Inflammatory macrophage (primary cell): Measurements from ENCODE around the gene TIMM17A.
A peak's percentile ranks its signal among the peaks of the same experiment; 100 is the strongest.
"Not testable (repeated sequence)": the region's sequence is repeated elsewhere in the genome, so short reads cannot be mapped to it uniquely, and the experiment has no call there.

ENCODE experiments used
- DNase-seq, 2 donors: peaks; one replicate each; pipeline ENCODE4 v3.0.0-alpha.2; 2020 to 2022

Gene TIMM17A

DNA sequence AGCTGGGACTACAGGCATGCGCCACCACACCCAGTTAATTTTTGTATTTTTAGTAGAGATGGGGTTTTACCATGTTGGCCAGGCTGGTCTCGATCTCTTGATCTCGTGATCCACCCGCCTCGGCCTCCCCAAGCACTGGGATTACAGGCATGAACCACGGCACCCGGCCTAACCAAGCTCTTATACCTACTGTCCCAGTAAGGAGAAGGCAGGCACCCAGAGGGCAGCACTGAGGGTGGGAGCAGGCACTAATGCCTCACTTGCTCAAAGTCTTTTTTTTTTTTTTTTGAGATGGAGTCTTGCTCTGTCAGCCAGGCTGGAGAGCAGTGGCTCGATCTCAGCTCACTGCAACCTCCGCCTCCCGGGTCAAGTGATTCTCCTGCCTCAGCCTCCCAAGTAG lies 15.0 kb upstream of the TIMM17A start:
- not testable (repeated sequence) for DNase-seq

DNA sequence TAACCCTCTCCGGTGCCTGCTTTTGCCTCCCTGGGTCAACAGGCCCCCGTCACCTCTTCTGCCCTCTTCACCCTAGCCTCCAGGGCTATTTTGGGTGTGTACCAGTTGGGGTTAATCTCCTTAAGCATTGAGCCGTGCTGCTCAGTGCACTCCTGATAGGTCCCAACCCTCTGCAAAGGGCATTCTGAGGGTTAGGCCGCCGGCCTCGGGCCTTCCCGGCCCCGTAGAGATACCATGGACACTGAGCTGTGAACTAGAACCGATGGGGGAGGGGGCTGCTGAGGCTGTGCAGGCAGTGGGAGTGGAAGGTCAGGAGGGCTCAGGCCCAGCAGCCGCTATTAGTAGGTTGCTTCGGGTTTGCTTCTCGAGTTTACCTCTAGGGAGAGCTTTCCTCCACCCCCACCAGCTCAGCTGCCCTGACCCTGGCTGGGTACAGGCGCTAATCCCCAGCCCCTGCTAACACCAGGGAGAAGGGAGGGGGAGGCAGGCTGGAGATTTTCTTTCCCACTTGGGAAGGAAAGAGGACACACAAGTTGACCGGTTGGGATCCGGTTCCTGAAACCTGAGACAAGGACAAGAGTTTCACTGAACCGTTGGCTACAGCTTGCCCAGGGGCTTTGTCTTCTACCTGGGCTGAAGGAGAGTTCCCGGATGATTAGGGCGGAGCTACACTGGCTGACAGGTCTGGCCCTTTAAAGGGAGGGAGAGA lies 13.7 kb upstream of the TIMM17A start:
- no peak for DNase-seq

DNA sequence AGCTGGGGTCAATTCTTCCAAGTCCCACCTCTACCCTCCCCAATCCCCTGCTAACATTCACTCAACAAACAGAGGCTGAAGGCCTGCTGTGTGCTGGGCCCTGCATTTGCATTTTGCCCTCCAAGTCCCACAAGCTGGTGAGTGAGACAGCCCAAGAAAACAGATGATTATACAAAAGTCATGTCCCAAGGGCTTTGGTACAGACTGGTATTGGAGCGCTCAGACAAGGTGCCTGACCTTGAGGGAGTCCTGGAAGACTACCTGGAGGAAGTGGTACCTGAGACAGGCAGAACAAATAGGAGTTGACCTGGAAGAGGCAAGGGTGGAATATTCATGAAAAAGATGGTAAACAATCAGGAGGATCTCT lies 13.2 kb upstream of the TIMM17A start:
- no peak for DNase-seq

DNA sequence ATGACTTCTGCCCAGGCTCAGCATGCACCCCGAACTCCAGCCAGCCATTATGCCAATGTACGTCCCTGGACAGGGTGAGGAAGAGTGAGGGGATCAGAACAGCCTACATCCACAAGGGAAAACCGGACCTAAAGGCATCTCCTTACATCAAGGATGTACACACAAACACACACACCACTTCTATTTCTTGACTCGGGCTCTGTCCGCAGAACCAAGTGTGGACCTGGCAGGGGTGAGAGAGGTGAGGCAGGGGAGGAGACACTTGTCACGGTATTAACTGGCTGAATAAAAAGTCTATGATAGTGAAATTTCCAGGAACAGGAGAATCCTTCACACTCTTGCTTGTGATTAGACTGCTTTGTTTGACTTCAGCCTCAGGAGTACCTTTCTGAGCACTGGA lies 11.3 kb upstream of the TIMM17A start:
- no peak for DNase-seq

DNA sequence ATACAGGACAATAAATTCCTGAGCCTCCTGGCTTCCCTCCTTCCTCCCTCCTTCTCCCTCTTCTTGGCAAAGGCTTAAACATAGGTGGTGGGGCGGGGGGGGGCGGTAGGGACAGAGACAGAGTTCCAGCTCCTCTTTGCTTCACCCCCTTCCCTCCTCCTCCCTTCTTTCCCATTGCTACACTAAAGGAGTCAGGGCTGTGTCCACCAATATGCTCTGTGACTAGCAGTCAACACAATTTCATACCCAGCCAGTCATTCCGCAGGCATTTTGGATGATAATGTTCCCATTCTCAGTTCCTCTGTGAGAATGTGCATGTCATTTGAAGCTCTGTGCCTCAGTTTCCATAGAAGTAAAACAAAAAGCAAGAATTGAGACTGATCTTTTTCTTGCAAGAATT lies 10.7 kb upstream of the TIMM17A start:
- no peak for DNase-seq

DNA sequence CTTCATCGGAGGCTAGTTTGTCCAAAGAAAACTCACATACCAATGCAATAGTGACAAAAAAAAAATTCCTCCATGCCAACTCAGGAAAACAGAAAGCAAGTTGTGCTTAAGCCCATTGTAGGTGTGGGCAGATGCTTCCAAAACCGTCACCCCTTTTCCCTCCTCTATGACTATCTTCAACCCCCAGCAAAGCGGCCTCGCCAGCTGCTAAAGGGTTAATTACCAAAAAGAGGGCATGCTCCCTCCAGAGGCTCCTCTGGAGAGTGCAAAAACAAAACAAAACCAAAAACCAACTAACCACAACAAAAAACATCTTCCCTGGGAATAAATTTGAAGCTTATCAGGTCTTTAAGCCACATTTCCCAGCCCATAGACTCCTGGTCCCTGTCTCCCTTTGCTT lies 10.1 kb upstream of the TIMM17A start:
- no peak for DNase-seq

DNA sequence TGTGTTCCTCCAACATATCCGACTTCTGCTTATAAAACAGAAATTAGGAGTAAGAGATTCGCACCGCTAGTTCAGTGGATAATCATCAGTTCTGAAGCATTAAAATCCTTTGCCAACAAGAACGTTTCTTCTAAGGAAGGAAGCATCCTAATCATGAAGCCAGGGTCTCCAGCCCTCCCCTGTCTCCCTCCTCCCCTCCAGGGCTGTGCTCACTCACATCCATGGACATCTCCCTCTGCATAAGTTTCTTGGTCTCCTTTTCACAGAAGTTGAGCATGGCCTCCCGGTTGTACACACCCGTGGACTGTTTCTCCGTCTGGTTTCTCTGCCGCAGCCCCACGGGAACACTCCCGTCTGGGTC lies 9.5 kb upstream of the TIMM17A start:
- DNase-seq = no peak

DNA sequence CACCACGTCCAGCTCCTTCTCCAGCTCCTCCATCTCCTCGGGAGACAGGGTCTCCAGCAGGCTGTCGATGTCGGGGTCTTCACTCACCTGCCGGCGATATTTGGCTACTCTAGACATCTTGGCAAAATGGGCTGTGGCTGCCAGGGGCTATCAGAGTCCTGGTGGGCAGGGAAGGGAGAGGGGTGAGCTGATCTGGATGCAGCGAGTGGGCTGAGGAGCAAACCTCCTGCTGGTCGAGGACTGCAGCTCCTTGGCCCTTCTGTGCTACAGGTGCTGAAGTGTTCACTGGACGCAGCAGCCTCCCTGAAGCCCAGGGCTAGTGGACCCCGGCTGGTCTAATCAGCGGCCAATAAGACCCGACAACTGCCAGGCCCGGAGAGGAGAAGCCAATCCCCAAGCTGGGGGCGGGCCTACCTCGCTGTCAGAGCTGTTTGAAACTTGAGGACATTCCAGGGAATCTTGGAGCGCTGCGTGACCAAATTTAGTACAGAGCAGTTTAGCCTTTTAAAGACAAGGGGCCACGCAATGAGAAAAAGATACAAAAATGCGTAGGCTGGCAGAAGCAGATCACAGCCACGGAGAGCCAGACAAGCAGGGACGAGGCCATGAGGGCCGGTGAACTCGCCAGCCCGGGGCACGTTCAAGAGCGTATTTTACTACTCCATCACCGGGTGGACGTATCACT lies 8.9 kb upstream of the TIMM17A start, which contains the start of gene LMOD1:
LMOD1 (minus strand) TSS at position 325 of the 685 bp plus-strand sequence; CDS start at position 117, 208 bp downstream.
- DNase-seq = no peak

DNA sequence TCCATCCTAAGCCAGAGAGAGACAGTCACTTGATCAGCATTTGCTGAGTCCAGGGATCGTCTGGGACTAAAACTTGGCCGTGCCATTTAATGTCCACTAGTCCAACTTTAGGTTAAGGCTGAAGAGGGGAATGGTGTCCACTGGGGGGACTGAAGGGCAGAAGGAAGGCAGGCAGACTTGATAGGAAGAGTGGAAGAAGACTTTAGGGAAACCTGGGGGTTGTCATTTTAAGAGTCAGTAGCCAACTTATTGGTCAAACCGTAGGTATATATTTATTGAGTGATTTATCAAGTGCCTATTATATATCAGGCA lies 7.7 kb upstream of the TIMM17A start:
- DNase-seq = no peak

DNA sequence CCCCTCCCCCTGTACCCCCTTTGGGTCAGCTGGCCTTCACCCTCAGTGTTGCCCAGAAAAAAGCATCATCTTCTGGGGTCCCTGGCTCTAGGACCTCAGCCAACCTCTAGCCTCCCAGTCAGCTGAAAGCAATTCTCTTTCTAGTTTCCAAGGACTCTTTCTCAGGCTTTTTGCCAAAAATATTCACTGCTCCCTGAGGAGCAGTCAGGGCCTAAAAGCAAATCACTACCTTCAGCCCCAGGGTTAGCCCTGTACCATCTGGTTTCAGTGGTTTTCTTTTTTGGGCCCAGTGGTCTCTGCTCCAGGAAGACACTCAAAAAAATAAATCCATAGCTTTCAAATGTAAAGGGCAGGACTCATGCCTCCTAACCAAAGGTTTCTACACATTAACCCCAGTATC lies 5.8 kb upstream of the TIMM17A start:
- DNase-seq = no peak

DNA sequence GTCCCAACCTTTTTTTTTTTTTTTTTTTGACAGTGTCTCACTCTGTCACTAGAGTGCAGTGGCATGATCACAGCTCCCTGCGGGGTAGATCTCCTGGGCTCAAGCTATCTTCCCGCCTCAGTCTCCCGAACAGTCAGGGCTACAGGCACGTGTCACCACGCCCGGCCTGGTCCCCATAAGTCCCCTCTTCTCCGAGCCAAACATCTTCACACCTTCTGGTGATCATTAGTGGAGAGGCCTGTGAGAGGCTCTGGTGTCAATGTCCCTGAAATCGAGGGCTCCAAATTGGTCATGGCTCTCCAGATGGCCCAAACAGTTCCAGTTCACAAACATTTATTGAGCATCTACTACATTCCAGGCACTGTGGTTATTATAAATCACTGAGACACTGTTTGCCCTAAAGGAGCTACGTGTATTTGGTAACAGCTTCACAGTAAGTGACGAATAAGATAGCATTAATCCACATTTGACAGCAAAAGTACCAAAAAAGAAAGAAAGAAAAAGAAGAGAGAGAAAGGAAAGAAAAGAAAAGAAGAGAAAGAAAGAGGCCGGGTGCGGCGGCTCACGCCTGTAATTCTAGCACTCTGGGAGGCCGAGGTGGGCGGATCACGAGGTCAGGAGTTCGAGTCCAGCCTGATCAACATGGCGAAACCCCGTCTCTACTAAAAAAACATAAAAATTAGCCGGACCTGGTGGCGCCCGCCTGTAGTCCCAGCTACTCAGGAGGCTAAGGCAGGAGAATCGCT lies 867 bp upstream of the TIMM17A start:
- DNase-seq = no peak

DNA sequence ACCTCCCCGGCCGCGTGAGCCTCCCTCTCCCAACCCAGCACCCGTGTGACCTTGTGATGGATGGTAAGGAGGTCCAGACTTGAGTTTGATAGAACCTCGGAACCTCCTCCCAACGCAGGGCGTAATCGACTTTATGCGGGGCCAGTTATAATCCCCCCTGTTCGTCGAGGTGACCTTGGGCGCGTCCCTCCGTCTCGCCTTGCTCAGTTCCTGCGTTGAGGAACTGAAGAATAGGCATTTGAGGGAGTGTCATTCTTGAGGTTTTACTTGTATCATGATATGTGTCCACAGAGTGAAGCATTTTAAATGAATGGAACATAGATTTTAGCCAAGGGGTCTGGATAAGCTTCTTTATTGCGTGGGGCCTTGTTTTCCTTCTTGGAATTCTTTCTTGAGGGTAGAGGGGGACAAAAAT lies 433 bp downstream of the TIMM17A start:
- no peak for DNase-seq

DNA sequence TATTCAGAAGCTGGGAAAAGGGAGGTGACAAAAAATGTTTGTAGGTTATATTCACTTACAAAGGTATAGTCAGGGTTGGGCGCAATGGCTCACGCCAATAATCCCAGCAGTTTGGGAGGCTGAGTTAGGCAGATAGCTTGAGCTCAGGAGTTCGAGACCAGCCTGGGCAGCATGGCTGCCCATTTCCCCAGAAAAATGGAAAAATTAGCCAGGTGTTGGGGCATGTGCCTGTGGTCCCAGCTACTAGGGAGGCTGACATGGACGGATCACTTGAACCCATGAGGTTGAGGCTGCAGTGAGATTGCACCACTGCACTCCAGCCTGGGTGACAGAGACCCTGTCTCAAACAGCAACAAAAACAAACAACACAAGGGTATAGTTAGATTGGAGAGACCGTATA lies 3.0 kb downstream of the TIMM17A start:
- DNase-seq = no peak

DNA sequence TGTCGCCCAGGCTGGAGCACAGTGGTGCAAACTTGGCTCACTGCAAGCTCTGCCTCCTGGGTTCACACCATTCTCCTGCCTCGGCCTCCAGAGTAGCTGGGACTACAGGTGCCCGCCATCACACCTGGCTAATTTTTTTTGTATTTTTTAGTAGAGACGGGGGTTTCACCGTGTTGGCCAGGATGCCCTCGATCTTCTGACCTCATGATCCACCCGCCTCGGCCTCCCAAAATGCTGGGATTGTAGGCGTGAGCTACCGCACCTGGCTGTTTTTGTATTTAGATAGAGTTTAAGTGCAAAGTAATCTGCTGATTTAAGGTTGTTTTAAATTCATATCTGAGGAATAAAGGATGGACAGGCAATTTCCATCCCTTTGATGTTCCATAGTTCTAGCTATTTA lies 7.1 kb downstream of the TIMM17A start:
- not testable (repeated sequence) for DNase-seq

DNA sequence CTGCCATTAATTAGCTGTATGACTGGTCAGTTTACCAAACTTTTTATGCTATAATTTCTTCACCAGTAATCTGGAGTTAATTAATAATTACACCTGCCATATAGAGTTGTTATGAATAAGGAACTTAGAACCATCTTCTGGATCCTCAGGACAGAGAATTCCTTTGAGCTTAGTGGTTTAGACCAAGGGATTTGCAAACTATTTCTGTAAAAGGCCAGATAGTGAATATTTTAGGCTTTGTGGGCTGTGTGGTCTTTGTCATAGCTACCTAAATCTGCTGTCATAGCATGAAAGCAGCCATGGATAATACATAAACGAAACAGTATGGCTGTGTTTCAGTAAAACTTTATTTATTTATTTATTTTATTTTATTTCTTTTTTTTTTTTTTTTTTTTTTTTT lies 9.0 kb downstream of the TIMM17A start:
- DNase-seq = no peak

DNA sequence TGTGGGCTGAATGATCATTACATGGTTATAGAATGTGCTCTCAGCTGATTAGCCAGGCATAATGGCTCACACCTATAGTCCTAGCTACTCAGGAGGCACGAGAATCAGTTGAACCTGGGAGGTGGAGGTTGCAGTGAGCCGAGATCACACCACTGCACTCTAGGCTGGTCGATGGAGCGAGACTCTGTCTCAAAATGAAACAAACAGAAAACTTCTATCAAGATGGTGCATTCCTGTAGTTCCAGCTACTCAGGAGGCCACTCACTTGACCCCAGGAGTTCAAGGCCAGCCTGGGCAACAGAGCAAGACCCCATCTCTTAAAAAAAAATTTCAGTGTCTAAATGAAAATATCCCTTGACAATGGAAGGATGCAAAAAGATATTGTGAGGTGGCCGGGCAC lies 10.9 kb downstream of the TIMM17A start:
- no peak for DNase-seq

DNA sequence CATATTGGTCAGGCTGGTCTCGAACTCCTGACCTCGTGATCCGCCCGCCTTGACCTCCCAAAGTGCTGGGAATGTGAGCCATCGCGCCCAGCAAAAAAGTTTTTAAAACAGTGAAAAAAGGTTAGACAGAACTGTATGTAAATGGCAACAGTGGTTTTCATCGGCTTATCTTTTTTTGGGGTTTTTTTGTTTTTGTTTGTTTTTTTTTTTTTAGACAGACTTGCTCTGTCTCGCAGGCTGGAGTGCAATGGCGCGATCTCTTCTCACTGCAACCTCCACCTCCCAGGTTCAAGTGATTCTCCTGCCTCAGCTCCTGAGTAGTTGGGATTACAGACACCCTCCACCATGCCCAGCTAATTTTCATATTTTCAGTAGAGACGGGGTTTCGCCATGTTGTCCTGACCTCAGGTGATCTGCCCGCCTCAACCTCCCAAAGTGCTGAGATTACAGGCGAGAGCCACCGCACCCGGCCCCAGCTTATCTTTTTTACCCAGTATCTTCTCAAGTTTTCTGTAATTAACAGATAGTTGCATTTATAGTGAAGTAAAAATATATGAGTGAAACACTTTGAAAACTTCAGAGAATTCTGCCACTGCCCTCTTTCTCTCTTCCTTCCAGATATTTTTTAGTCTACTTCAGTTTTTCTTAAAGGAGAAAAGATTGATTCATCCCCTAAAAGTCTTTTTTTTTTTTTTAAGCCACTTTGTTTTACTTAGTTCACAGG lies 13.1 kb downstream of the TIMM17A start:
- DNase-seq = no peak

DNA sequence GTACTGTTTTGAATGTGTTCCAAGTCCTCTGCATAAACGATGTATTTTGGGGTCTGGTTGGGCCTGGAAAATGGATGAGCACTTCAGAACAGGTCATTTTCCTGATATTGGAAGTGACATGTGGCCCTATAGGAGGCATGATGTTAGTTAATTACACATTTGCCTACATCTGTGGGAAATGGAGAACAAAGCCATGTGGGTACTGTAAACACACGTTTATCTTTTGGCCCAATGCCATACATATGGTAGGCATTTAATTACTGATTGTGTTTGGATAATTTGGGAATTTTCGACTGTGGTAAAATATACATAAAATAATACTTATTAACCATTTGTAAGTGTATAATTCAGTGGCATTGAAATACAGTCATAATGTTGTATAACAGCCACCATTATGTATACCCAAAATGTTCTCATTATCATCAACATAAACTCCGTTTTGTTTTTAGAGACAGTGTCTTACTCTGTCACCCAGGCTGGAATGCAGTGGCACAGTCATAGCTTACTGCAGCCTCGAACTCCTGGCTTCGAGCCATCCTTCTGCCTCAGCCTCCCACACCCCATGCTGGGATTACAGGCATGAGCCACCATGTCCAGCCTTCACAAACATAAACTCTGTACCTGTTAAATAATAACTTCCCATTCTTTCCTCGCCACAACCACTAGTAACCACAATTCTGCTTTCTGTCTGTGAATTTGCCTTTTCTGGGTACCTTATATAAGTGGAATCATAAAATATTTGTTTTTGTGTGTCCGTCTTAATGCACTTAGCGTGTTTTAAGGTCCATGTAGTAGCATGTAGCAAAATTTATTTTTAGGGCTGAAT lies 15.2 kb downstream of the TIMM17A start:
- DNase-seq = no peak

DNA sequence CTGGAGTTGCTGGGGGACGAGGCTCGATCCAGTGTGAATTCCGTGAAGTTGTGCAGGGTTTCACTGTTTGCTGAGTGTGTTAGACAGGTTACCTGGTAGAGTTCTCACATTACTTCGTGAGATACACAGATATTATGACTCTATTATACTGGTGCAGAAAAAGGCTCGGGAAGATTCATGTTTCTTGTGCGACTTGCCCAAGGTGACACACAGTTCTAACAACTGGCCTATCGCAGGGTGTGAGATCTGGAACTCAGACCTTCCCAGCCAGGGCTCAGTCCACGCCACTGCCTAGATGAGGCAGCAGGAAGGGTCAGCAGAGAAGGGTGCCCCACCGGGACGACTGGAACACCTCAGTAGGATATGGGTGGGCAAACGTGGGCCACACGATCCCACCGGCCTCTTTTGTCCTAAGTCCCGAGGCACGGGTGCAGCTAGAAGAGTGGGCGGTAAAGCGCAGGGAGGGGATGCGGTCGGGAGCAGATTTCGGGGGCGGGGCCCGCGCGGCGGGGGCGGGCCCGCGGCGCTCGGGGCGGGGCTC lies 26.8 kb downstream of the TIMM17A start:
- peak; percentile 61 to 84 for DNase-seq

DNA sequence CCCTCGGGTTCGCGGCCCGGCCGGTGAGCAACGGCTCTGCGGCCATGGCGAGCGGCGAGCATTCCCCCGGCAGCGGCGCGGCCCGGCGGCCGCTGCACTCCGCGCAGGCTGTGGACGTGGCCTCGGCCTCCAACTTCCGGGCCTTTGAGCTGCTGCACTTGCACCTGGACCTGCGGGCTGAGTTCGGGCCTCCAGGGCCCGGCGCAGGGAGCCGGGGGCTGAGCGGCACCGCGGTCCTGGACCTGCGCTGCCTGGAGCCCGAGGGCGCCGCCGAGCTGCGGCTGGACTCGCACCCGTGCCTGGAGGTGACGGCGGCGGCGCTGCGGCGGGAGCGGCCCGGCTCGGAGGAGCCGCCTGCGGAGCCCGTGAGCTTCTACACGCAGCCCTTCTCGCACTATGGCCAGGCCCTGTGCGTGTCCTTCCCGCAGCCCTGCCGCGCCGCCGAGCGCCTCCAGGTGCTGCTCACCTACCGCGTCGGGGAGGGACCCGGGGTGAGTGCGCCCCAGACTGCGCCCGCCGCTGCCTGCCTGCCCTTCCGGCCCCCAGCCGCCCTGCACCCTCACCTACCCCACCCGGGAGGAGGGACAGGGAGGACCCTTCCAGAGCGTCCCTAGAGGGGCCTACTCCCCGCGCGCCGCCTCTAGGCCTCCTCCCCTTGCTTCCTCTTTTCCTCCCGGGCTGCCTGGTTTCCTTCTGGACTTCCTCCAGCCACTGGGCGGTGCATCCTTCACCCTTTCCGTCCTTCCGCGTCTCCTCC lies 27.5 kb downstream of the TIMM17A start, which contains the start of gene RNPEP:
RNPEP (plus strand) TSS at position 26 of the 757 bp plus-strand sequence; CDS start at position 45, 19 bp downstream.
- DNase-seq = peak; percentile 86 to 87

DNA sequence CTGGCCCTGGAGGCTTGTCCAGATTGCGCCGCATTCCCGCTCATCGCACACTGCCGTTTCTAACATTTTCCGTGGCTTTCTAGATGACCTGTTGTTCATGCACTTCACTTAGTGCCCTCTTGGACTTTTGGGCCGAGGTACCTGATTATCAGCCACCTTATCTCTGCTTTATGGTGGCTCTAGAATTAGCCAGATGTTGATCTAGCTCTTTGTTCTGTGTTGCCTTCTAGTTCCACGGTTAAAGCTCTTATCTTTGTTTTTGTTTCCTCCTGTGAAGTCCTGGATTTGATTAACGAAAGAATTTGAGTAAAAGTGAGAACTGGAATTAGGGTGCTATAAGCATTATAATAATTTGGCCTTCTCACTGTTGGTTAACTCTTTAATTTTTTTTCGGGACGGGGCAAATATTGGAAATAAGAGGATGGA lies 28.1 kb downstream of the TIMM17A start:
- DNase-seq = no peak
